Hematopoietic multipotent progenitor cell treated with erythropoietin and hydrocortisone succinate and interleukin-3 and kit ligand, for 8 days (in vitro differentiated cells): ENCODE data around the gene ZNF619.

Experiments used
- DNase-seq: peaks from one replicate; pipeline ENCODE4 v3.0.0-alpha.2; 2015

The ZNF619 gene

DNA sequence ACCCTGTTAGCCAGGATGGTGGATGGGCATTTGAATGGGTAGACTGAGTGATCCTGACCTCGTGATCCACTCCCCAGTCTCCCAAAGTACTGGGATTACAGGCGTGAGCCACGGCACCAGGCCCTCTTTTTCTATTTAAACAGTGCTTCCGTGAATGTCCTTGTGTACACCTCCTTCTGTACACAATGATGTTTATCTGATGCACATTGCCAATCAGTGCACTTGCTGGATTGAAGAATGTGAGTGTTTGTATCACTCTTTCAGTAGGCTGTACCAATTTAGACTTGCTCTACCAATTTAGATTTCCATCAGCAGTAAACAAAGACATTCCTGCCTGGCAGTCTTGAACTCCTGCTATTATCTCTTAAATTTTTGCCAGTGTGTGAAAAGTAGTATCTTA is 8.9 kb upstream of the ZNF619 start:
- DNase-seq, result no peak

DNA sequence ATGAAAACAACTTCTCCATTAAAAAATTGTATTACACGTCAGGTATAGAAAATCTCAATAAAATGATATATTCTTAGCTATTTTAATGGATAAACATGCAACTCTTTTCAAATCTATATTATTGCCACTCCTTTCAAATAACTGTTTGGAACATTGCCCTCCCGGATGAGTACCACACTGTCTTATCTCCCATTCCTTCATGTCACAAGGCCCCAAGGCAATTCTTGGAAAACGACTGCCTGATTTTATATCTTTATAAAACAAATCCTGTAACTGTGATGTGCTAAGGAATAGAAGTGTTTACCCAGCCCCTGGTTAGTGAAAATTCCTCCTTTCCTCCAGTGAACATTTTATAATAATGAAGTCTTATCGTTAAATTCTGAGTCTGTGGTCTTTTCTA is 6.2 kb upstream of the ZNF619 start:
- peak; percentile 94 for DNase-seq

DNA sequence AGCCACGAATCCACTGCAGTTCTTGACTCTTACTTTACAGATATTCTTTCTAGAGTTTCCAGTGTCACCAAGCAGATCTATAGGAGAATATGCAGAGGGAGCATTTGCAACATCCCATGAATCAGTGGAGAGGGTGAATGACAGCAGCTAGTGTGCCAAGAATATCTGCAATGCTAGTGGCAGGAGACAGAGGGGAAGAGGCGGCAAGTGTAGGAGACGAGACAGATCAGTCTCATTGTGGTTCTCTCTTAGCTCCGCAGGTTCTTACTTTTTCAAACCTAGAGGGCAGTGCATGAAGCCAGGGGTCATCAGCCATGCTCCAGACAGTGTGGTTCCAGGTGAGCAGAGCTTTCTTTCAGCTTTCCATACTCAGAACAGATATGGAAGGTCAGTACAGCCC is 744 bp downstream of the ZNF619 start:
- DNase-seq, result peak; percentile 44

DNA sequence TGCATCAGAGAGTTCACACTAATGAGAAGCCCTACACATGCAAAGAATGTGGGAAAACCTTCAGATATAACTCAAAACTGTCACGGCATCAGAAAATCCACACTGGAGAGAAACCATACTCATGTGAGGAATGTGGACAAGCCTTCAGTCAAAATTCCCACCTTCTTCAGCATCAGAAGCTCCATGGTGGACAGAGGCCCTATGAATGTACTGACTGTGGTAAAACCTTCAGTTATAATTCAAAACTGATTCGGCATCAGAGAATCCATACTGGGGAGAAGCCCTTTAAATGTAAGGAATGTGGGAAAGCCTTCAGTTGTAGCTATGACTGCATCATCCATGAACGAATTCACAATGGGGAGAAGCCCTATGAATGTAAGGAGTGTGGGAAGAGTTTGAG is 10.2 kb downstream of the ZNF619 start:
- DNase-seq, result no peak

DNA sequence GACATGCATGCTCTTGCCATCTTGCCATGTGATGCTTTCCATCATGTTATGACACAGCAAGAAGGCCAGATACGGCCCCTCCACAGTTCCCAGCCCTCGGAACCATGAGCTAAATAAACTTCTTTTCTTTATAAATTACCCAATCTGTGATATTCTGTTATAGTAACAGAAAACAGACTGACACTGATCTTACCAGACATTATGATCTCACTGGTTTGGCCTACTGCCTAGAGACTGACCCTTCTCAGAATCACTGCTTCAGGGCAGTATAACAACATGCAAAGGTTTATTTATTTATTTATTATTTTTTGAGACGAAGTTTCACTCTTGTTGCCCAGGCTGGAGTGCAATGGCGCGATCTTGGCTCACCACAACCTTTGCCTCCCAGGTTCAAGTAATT is 14.0 kb downstream of the ZNF619 start:
- no peak for DNase-seq

DNA sequence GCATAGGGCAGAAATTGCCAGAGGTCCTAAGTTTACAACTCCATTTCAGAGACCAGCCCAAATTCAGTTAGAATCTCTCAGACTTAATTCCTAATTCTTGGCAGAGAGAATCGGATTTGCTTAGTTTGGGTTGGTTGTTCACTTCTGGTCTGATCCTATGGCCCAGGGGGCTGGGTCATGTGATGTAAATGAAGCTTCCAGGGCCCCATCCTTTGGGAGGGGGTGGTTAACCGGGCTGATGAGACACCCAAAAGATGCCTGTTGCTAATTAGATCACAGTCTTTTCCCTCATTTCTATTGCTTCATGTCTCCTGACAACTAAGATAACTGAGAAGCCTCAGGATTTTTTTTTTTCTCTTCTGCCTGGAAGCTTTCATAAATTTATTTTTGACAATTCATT is 17.8 kb downstream of the ZNF619 start:
- no peak for DNase-seq

DNA sequence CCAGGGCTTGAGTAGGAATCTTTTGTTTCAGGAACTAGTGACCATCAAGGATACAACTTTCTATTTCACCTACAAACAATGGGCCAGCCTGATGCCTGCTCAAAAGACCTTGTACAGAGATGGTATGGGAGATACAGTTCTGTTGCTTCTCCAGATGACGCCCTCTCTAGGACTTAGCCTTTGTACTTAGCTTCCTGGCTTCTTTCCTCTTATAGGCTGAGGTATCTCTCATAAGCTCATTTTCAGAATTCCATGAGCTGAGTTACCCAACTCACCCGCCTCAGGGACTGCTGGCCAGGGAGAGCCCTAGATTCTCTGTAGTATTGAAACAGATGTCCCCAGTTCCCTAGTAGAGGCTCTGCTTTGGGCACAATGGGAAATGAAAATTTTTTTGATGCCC is 20.4 kb downstream of the ZNF619 start:
- no peak for DNase-seq

DNA sequence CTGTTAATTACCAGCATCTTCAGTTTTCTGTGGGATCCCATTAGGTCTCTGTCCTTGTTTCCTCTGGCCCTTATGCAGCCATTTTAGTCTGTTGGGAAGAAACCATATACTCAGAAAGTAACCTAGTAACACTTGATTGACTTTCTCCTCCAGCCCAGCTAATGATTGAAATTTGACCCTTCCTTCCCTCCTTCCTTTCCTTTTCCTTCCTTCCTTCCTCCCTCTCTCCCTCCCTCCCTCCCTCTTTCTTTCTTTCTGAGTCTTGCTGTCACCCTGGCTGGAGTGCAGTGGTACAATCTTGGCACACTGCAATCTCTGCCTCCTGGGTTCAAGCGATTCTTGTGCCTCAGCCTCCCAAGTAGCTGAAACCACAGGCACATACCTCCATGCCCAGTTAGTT is 23.0 kb downstream of the ZNF619 start:
- no peak for DNase-seq

DNA sequence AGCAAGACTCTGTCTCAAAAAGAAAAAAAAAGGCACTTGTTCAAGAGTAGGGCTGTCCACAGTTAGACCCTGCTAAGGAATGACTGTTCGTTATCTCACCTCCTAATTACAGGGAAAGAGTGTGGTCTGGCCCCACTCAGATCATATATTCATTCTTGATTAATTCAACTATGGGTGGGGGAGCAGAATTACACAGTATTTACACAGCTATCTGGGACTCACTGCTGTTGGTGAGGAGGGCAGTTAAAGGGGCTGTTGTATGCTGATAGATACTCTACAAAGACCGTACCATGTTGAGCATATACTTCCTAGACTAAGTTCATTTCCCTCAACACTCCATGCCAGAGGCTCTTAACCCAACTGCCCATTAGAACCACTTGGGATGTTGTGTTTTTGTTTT is 25.1 kb downstream of the ZNF619 start:
- DNase-seq, result peak; percentile 98

DNA sequence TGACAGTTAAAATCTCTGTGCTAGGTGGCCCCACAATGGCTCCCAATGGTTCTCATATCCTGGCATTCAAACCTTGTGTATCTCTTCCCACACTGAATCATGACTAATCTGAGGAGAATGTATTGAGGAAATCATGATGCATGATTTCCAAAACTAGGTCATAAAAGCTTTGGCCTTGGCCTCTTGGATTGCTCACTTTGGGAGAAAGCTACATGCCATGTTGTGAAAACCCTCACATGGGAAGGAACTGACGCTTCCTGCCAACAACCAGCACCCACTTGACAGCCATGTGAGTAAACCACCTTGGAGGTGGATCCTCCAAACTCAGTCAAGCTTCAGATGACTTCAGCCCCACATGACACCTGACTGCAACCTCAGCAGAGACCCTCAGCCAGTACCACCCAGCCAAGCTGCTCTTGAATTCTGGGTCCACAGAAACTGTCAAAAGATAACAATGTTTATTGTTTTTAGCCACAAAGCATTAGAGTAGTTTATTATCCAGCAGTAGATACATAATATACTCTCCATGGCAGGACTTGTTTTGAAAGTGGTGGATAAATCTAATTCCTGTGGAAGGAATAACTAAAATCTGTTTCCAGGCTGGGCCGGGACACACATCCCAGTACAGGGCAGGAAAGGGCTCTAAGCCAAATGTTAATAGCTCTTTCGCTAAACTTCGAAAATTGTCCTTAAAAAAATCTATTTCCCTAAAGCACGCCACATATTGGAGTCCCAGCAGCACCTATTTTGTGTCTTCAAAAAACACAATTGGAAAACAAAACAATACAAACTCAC is 27.9 kb downstream of the ZNF619 start:
- DNase-seq, result peak; percentile 14

DNA sequence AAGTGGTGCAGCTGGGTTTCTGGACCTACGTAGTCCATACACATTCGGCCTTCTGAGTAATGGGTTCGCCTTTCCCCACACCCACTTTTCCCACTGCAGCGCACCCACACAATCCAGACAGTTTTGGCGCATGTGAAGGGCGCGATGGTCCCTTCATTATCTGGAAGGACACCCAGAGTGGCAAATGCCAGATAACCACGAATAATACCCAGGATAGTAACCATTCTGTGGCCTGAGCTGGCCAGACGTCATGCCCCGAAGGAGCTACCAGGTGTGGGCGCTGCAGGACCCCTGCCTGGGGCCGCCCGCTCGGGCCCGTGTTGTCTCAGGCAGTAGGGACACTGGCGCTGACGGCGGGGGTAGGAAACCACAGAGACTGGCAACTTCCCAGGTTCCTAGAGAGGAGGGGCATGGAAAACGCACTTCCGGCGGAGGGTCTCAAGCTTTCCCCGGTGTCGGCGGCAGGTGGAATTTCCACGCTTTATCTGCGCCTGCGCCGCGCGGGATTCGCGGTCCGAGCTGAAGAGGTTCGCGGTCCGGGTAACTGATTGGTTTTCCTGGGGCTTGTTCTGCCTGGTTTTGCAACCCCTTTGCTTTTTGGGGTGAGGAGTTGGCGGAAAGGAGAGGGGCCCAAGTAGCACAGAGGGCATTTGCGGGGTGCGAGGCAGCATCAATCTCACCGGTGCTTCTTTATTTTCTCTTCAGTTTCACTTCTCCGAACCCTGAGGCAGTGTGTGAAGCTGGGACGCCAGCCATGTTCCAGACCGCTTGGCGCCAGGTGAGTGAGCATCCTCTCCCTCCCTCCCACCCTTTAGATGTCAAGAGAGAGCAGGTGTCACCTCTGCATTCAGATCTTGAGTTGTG is 28.9 kb downstream of the ZNF619 start, which contains the start of gene ZNF620:
Gene ZNF620 (plus strand): TSS at position 441 of the 864 bp plus-strand sequence. CDS start 314 bp downstream, at position 755.
- DNase-seq, result peak; percentile 88

DNA sequence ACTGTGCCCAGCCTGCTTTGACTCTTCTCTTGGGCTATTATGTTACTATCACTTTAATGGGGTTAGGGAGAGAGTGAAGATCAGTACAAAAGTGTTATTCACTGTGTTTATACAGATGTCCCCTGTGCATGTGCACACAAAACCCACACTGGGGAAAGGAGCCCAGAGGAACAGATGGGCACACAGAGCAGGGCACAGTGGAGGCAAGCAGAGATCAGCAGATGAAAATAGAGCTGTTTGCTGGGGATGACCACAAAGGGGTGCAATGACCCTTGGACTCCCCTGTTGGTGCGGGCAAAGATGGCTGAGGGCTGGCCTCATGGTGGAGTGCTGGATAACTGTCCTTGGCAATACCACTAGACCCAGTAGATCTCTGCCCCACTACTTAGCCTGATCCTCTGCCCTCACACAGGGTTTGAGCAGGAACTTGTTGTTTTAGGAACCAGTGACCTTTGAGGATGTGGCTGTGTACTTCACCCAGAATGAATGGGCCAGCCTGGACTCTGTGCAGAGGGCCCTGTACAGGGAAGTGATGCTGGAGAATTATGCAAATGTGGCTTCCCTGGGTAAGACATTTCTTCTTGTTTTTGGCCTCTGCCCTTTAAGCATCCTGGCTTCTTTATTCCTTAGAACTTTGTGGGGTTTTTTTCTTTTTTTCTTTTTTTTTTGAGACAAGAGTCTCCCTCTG is 34.3 kb downstream of the ZNF619 start:
- no peak for DNase-seq

DNA sequence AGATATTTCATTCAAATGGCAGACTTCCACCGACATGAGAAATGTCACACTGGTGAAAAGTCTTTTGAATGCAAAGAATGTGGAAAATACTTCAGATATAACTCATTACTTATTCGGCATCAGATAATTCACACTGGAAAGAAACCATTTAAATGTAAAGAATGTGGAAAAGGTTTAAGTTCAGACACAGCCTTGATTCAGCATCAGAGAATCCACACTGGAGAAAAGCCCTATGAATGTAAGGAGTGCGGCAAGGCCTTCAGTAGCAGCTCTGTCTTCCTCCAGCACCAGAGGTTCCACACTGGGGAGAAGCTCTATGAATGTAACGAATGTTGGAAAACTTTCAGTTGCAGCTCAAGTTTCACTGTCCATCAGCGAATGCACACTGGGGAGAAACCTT is 39.3 kb downstream of the ZNF619 start:
- DNase-seq, result no peak

DNA sequence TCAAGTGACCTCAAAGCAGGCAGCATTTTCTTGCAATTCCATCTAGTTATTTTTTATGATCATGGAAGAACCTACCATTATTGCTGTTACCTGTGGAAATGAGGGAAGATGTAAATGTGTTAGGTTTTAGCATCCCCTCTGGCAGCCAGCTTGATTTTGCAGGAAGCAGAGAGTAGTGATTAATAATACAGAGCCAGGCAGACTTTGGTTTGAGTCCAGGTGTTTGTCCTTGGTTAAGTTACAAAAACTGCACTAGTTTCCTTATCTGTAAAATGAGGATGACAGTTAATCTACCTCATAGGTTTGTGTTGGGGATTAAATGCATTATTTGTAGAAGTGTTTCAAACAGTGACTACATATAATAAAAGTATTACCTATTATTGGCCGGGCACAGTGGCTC is 41.1 kb downstream of the ZNF619 start:
- no peak for DNase-seq

DNA sequence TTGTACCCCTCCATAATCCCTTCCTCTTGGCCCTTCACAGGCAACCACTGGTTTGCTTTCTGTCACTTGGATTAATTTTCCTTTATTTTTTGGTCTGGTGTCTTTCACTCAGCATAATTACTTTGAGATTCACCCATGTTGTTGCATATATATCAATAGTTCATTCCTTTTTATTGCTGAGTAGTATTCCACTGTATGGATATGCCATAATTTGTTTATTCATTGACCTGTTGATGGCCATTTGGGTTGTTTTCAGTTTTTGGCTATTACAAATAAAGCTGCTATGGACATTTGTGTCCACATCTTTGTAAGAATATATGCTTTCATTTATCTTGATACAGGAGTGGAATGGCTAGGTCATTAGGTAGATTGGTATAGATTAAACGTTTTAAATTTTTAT is 41.9 kb downstream of the ZNF619 start:
- DNase-seq, result no peak

DNA sequence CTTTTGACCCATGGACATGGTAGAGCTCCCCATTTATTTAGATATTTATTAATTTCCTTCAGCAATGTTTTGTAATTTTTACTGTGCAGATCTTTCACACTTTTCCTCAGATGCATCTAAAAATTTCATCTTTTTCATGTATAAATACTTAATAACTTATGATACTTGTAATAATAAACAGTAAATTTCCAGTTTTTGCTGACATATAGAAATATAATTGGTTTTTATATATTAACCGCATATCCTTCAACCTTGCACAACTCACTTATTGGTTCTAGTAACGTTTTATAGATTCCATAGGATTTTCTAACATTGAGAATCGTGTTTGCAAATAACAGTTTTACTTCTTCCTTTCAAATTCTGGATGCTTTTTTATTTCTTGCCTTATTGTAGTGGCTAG is 44.3 kb downstream of the ZNF619 start:
- DNase-seq, result no peak

DNA sequence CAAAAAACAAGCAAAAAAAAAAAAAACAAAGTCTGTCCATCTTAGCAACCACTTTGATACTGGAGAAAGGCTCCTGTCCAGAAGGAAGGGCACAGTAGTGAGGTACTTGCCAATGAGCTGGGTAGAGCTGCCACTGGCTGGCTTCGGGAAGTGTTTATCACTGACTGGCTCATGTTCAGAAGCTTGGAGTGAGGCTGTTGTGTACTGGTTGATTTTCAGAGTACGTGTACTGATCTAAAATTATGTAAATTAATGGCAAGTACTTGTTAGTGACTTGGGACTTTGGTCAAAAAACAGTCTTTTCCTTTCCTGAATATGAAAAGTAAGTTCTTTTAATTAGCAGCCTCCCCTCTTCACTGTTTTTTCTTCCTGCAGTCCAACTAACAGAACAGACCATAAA is 46.9 kb downstream of the ZNF619 start:
- peak; percentile 55 for DNase-seq

DNA sequence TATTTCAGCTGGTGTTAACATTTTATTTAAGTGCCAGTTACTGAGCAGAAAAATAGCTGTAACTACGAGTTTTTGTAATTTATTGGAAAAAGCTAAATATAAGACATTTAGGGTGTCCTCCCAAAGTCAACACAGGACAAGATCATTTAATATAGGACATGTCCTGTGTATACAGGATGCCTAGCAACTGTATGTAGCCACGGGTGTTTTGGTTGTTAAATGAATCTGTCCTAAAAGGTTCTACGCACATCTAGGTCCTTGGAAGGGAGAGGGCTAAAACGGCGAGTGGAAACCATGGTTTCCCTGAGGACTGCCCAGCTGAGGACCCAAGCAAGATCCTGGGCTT is 47.3 kb downstream of the ZNF619 start:
- peak; percentile 40 for DNase-seq

DNA sequence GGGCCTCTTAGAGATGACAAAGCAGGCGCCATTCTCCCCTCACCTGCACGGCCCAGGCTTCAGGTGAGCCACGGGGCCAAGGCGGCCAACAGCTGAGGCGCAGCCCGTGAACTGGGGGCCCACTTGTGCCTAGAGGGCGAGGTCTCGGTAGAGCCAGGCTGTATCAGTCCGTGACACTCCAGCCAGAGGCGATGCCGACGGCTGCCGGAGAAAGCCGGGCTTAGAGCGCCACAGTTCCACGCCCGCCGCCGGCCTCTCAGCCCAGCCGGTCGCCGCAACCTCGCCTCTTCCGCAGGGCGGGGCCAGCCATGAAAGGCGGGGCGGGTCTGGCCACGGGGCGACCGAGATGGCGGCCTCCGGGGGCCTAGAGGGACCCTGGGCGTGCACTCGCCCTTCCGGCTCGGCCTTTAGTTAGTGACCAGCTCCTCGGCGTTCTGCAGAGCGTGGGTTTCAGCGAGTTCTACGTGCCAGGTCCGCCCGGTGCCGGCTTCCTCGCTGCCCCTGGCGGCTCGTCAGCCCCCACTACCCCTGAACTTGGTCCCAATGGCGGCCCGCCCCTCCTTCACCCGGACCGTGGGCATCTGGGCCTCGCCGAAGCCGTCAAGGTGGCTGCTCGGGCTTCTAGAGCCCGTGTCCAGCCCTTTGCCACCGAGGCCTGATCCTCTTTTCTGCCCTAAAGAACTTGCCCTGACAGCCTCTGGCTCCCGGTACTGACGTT is 47.8 kb downstream of the ZNF619 start, which contains the start of gene ZNF621:
Gene ZNF621 (plus strand): TSS at position 393 of the 718 bp plus-strand sequence. CDS start 881 bp downstream, outside the sequence.
- peak; percentile 84 for DNase-seq

DNA sequence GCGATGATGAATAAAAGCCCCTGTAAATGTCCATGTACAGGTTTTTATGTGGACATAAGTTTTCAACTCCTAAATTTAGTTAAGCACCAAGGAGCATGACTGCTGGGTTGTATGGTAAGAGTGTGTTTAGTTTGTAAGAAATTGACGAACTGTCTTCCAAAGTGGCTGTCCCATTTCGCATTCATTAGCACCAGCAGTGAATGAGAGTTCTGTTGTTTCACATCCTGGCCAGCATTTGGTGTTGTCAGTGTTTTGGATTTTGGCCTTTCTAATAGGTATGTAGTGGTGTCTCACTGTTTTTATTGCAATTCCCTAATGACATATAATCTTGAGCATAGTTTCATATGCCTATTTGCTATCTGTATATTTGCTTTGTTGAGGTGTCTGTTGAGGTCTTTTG is 51.5 kb downstream of the ZNF619 start:
- DNase-seq, result no peak

DNA sequence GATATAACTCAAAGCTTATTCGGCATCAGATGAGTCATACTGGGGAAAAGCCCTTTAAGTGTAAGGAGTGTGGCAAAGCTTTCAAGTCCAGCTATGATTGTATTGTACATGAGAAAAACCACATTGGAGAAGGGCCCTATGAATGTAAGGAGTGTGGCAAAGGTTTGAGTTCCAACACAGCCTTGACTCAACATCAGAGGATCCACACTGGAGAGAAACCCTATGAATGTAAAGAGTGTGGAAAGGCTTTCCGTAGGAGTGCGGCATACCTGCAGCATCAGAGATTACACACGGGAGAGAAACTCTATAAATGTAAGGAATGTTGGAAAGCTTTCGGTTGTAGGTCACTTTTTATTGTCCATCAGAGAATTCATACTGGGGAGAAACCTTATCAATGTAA is 55.3 kb downstream of the ZNF619 start:
- no peak for DNase-seq

DNA sequence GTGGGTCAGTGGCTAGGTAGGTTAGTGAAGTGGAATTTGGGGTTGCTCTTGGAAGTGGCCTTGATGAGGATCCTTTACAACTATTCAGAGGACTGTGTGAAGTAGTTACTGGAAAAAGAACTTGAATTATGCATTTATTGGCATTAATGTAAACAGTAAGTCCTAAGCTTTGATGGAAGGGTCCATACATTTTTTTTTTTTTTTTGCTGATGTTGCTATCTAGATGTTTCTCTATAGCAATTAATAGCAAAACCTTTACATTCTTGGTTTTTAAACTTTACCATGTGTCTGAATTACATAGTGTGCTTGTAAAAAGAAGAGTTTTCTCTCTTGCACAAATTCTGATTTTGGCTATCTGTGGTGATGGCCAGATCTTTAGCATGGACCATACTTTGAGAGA is 57.4 kb downstream of the ZNF619 start:
- no peak for DNase-seq
